B cell (primary cell): Measurements from ENCODE around the gene PGAP6. TPM values are rescaled to one million over a fixed set of nuclear protein-coding genes. Genes with fewer than 3 reads are reported as not detected.

ENCODE experiments used
- ATAC-seq: fragments of 200-7000 bp; cut with Tn5 transposase; one replicate; pipeline ENCODE4 v1.10.0; 2021; ENCODE audit warnings: low read depth, mild to moderate bottlenecking, moderate number of reproducible peaks, moderate library complexity
- CTCF ChIA-PET: fragments of 350-600 bp; sonication (Branson Sonifier 250); formaldehyde crosslinking; loops from one replicate; lab custom pipeline; 2021; ENCODE audit warnings: antibody characterized with exemption, inconsistent platforms; lab: Charles Lee
- POLR2A ChIA-PET: fragments of 350-600 bp; sonication (Branson Sonifier 250); formaldehyde crosslinking; loops from one replicate; lab custom pipeline; 2021; ENCODE audit warnings: antibody characterized with exemption; lab: Charles Lee
- DNase-seq: peaks from one replicate; pipeline ENCODE4 v3.0.0; 2013
- H2AFZ ChIP-seq: 2 replicates; pipeline ENCODE4 v1.6.1; 2012; ENCODE audit warnings: mild to moderate bottlenecking, low read depth, low read length; ENCODE audit not compliant: insufficient read depth, poor library complexity, severe bottlenecking
- H3K27ac ChIP-seq, 2 donors: 1 replicate in 1 of 2; 2 replicates in 1 of 2; pipeline ENCODE4 v1.5.1; 2012 to 2013; ENCODE audit warnings: low read length in 2 of 2, mild to moderate bottlenecking in 2 of 2, moderate library complexity in 1 of 2
- H3K27me3 ChIP-seq, 4 experiments: fragments of 200-600 bp in 1 of 4; sonication (generic) in 1 of 4; replicated peaks in 1 of 4; 1 replicate in 2 of 4; 2 replicates in 2 of 4; pipeline versions ENCODE4 v1.6.1 to v1.7.0; 2013 to 2016; ENCODE audit warnings: low read length in 3 of 4, mild to moderate bottlenecking in 2 of 4, mixed read lengths in 1 of 4, moderate library complexity in 1 of 4; ENCODE audit not compliant: insufficient read depth in 4 of 4, control insufficient read depth in 3 of 4; ENCODE audit errors: control extremely low read depth in 1 of 4
- H3K36me3 ChIP-seq, 2 experiments: replicated peaks in 1 of 2; 1 replicate in 1 of 2; 2 replicates in 1 of 2; pipeline versions ENCODE4 v1.6.1 to v1.7.1; 2013; ENCODE audit warnings: low read length in 1 of 2; ENCODE audit not compliant: insufficient read depth in 2 of 2, control insufficient read depth in 1 of 2; ENCODE audit errors: control extremely low read depth in 1 of 2, extremely low read depth in 1 of 2
- H3K4me1 ChIP-seq, 2 donors: fragments of 200-600 bp in 1 of 2; sonication (generic) in 1 of 2; 1 replicate in 1 of 2; 2 replicates in 1 of 2; pipeline versions ENCODE4 v1.5.1 to v1.6.1; 2013 to 2017; ENCODE audit warnings: low read length in 2 of 2; ENCODE audit not compliant: control insufficient read depth in 2 of 2, insufficient read depth in 2 of 2
- H3K4me2 ChIP-seq: replicated peaks from 2 replicates; pipeline ENCODE3; 2012; ENCODE audit warnings: mild to moderate bottlenecking, low read depth, low read length; ENCODE audit not compliant: poor library complexity, severe bottlenecking
- H3K4me3 ChIP-seq, 5 experiments: fragments of 200-600 bp in 1 of 5; sonication (generic) in 1 of 5; 1 replicate in 3 of 5; 2 replicates in 2 of 5; pipeline versions ENCODE4 v1.5.1 to v1.7.0; 2011 to 2016; ENCODE audit warnings: low read length in 4 of 5, mild to moderate bottlenecking in 4 of 5, low read depth in 2 of 5, control low read depth in 1 of 5, moderate library complexity in 1 of 5; ENCODE audit not compliant: insufficient read depth in 1 of 5; ENCODE audit errors: control extremely low read depth in 1 of 5, extremely low read depth in 1 of 5
- H3K79me2 ChIP-seq: fragments of 200-600 bp; sonication (generic); one replicate; pipeline ENCODE4 v1.6.0; 2016; ENCODE audit warnings: low read length; ENCODE audit not compliant: control insufficient read depth, insufficient read depth
- H3K9ac ChIP-seq: fragments of 200-600 bp; sonication (generic); 2 replicates; pipeline ENCODE4 v1.6.1; 2017; ENCODE audit warnings: mild to moderate bottlenecking, low read length, moderate library complexity
- H3K9me3 ChIP-seq, 3 donors: one replicate each; pipeline versions ENCODE4 v1.6.1 to v1.7.1; 2013; ENCODE audit warnings: low read length in 2 of 3; ENCODE audit not compliant: control insufficient read depth in 2 of 3, insufficient read depth in 1 of 3; ENCODE audit errors: control extremely low read depth in 1 of 3
- H4K20me1 ChIP-seq: 2 replicates; pipeline ENCODE4 v1.6.0; 2012; ENCODE audit warnings: mild to moderate bottlenecking, low read length; ENCODE audit not compliant: insufficient read depth, control insufficient read depth, poor library complexity, severe bottlenecking
- H3K27ac Mint-ChIP-seq: one replicate; pipeline ENCODE4 v1.8.0; 2021; ENCODE audit warnings: mixed read lengths
- H3K27me3 Mint-ChIP-seq: one replicate; pipeline ENCODE4 v1.8.0; 2021; ENCODE audit warnings: mixed read lengths
- H3K4me1 Mint-ChIP-seq: one replicate; pipeline ENCODE4 v1.8.0; 2021; ENCODE audit warnings: mixed read lengths
- H3K4me3 Mint-ChIP-seq: one replicate; pipeline ENCODE4 v1.8.0; 2021; ENCODE audit warnings: mixed read lengths
- H3K9me3 Mint-ChIP-seq: one replicate; pipeline ENCODE4 v1.8.0; 2022; ENCODE audit warnings: mixed read lengths; ENCODE audit not compliant: insufficient read depth
- EZH2 ChIP-seq: IDR thresholded peaks from 2 replicates; pipeline ENCODE4 v1.6.1; 2012; ENCODE audit warnings: borderline replicate concordance, low read depth, mild to moderate bottlenecking, moderate library complexity, low read length; ENCODE audit not compliant: insufficient read depth, poor library complexity, severe bottlenecking
- WGBS: methylation state at CpG from one replicate; pipeline ENCODE4 v1.1.5; 2013; ENCODE audit warnings: missing lambda C conversion rate; ENCODE audit not compliant: insufficient coverage; 5-methylcytosine and 5-hydroxymethylcytosine counted together
- intact Hi-C: fragments of 100-400 bp; cut with micrococcal nuclease; formaldehyde crosslinking; loops from one replicate; pipeline ENCODE4 v1.10.0; 2022
- polyA plus RNA-seq: library from polyadenylated mRNA; depleted of rRNA; stranded (reverse); fragments of >200 nt; gene quantifications from 2 replicates; pipeline ENCODE4 v1.2.3, GENCODE V29; 2012
- total RNA-seq, 2 donors: library from RNA; stranded (reverse); fragments of 120-200 nt in 1 of 2; gene quantifications; 1 replicate in 1 of 2; 2 replicates in 1 of 2; pipeline versions ENCODE4 v1.2.3 to v1.2.4, GENCODE V29; 2013 to 2022
- TF ChIP-seq, protein P1 (sequence below): fragments of 200-600 bp; IDR thresholded peaks from one replicate; pipeline ENCODE4 v1.8.0; 2022; ENCODE audit warnings: antibody characterized with exemption, mild to moderate bottlenecking

PGAP6 gene
- total and polyA plus RNA-seq, 2 donors (not counting 1 experiment from before 2014, with no cell fraction given) = 47.4 to 158 TPM

DNA sequence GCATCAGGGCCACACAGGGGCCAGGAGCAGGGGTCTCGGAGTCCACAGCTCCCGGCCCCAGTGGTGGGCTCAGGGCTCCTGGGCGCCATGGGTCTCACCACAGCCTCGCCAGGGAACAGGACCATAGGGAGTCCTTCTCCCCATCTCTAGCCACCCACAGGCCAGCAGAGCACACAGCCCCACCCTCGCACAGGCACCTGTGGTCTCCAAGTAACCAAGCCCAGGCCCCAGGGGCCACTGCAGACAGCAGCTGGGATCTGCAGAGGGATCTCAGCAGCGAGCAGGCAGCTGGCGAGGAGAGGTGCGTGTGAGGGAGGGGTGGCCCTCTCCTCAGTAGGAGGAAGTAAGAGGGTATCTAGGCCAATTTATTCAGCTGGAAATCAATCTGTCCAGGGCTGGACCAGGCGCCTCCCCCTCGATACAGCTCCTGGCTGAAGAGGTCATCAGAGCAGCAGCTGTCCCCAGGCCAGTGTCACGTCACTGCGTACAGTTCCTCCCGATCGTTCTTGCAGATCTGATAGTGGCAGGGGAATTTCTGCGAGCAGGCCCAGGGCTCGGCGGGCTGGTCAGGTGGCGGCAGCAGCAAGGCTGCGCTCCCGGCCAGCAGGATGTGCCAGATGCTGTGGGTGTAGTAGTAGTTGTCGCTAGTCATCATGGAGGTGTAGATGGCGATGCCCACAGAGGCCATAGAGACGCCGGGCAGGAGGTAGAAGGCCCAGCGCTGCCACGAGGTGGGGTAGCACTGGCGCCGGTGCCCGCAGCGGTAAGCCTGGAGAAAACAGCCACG, 10.1 kb downstream of the PGAP6 start:
- peaks cover 6 to 18% of the 10 kb centered on the region in 2 donors for H3K4me1 ChIP-seq
- H3K9ac ChIP-seq = no peak overlapping the region
- H3K4me3 ChIP-seq = no peak overlapping the region
- H3K27ac ChIP-seq = no peak overlapping the region
- Mint-ChIP-seq H3K27ac (peak overlapping the region; percentile 83), H3K4me1 (peaks cover 17% of the 10 kb centered on the region), H3K4me3 (peak overlapping the region; percentile 70), H3K27me3 (no peaks in the 10 kb centered on the region), H3K9me3 (no peaks in the 10 kb centered on the region)
- POLR2A ChIA-PET = interaction anchor here (0.5 kb wide), 2 partner anchors 13 to 268 kb away, joined by 7 to 8 read pairs; no protein-coding TSS in a partner anchor
- H3K27me3 ChIP-seq = no peaks in the 10 kb centered on the region
- 85% methylated on average over 31 of the region's 31 CpGs for WGBS
- no peaks in the 10 kb centered on the region for H4K20me1 ChIP-seq
- DNase-seq = no peak
- CTCF ChIA-PET = interaction anchor here (0.9 to 1.7 kb wide), 4 partner anchors 9 to 265 kb away, joined by 3 to 8 read pairs (median 4); partner anchors contain the start of gene DECR2
- no peak overlapping the region for H2AFZ ChIP-seq
- H3K79me2 ChIP-seq = no peaks in the 10 kb centered on the region
- intact Hi-C loops = no loop called here
- peaks cover 0 to 56% of the 10 kb centered on the region in 2 experiments for H3K36me3 ChIP-seq
- TF ChIP-seq, protein P1, sequence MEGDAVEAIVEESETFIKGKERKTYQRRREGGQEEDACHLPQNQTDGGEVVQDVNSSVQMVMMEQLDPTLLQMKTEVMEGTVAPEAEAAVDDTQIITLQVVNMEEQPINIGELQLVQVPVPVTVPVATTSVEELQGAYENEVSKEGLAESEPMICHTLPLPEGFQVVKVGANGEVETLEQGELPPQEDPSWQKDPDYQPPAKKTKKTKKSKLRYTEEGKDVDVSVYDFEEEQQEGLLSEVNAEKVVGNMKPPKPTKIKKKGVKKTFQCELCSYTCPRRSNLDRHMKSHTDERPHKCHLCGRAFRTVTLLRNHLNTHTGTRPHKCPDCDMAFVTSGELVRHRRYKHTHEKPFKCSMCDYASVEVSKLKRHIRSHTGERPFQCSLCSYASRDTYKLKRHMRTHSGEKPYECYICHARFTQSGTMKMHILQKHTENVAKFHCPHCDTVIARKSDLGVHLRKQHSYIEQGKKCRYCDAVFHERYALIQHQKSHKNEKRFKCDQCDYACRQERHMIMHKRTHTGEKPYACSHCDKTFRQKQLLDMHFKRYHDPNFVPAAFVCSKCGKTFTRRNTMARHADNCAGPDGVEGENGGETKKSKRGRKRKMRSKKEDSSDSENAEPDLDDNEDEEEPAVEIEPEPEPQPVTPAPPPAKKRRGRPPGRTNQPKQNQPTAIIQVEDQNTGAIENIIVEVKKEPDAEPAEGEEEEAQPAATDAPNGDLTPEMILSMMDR = no peak
- no peak for TF ChIP-seq EZH2
- ATAC-seq = no peak
- no peaks in the 10 kb centered on the region for H3K9me3 ChIP-seq
- H3K4me2 ChIP-seq = peak overlapping the region; percentile 64
